Activated T-helper 17 cell treated with anti-CD3 and anti-CD28 coated beads, Interleukin-2, amount 50 U/mL, for 72 hours (primary cell): ENCODE results near the gene LRRIQ4. TPM values are rescaled to one million over a fixed set of nuclear protein-coding genes. Genes with fewer than 3 reads are reported as not detected.
A peak's percentile ranks its signal among the peaks of the same experiment; 100 is the strongest.

Experiments used
- ATAC-seq: fragments of 150-1000 bp; cut with Tn5 transposase; replicated peaks from 2 replicates; pipeline ENCODE4 v1.10.0; 2021; ENCODE audit warnings: mild to moderate bottlenecking, moderate library complexity
- H3K27ac Mint-ChIP-seq: one replicate; pipeline ENCODE4 v1.8.0; 2022; ENCODE audit warnings: mixed read lengths
- H3K27me3 Mint-ChIP-seq: one replicate; pipeline ENCODE4 v1.8.0; 2022; ENCODE audit warnings: mixed read lengths
- H3K36me3 Mint-ChIP-seq: one replicate; pipeline ENCODE4 v1.8.0; 2022; ENCODE audit warnings: low read depth, mild to moderate bottlenecking, mixed read lengths
- H3K4me1 Mint-ChIP-seq: one replicate; pipeline ENCODE4 v1.8.0; 2022; ENCODE audit warnings: mixed read lengths
- H3K4me3 Mint-ChIP-seq: one replicate; pipeline ENCODE4 v1.8.0; 2022; ENCODE audit warnings: mild to moderate bottlenecking, mixed read lengths
- H3K9me3 Mint-ChIP-seq: one replicate; pipeline ENCODE4 v1.8.0; 2022; ENCODE audit warnings: mixed read lengths
- total RNA-seq, 2 donors: library from RNA; stranded (reverse); gene quantifications; one replicate each; pipeline ENCODE4 v1.2.3, GENCODE V29; 2022

LRRIQ4 gene
- total RNA-seq, 2 donors from 2014 or later: 0.13 TPM

DNA sequence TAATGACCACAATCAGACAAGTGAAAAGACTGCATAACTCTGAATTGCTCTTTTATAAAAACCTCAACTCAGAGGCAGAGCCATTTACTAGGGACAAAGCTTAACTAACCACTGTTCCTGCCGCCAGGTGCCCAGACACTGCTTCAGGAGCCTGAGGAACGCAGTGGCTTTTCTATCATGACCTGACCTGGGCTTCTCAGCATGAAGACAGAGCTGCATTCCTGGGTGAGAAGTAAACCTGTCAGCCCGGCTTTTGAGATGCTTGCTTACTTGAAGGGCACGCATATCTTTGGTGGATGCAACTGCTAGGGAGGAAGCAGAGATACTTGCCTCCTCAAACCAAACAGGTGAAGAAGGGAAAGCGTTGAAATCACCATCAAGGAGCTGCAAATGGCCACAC lies 49.2 kb downstream of the LRRIQ4 start:
- no peak overlapping the region for H3K27ac Mint-ChIP-seq
- no peak for ATAC-seq
- H3K27me3 Mint-ChIP-seq: peaks cover 12% of the 10 kb centered on the region
- no peaks in the 10 kb centered on the region for H3K9me3 Mint-ChIP-seq
- no peaks in the 10 kb centered on the region for H3K4me1 Mint-ChIP-seq
- no peaks in the 10 kb centered on the region for H3K36me3 Mint-ChIP-seq
- no peak overlapping the region for H3K4me3 Mint-ChIP-seq

DNA sequence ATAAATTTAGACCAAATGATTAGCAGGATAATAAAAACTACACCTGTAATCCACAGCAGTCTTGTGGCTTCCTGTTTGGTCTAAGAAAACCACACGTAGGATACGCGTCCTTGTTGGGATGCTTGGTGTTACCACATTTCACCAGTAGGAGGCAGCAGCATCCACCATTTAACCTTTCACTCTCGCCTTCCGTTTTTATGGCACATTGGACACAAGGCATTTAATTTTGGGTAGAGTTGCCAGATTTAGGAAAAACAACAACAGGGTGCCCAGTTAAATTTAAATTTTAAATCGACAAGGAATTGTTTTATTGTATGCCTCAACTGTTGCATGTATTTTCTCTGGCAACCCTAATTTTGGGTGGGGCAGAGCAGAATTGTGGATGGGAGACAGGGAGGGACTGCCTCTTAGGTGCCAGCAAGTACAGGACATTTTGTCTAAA lies 50.8 kb downstream of the LRRIQ4 start:
- Mint-ChIP-seq H3K4me1 (no peaks in the 10 kb centered on the region), H3K36me3 (no peaks in the 10 kb centered on the region), H3K9me3 (no peaks in the 10 kb centered on the region), H3K4me3 (no peak overlapping the region), H3K27ac (no peak overlapping the region), H3K27me3 (peaks cover 12% of the 10 kb centered on the region)
- peak; percentile 77 for ATAC-seq

DNA sequence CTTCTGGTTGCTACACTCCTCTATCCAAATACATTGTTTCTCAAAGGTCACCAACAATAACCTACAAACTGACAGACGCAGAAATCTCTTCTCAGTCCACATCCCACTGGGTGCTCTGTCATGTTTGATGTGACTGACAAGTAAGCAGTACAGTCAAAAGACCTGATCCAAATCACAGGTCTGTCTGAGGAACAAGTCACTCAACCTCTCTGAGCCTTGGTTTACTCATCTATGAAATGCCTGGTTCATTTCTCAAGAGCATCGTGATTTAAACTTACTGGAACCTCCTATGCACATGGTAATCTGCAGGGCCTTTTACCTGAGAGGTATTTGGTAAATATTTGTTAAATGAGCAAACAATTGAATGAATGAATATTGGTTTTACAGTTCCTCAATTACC lies 51.6 kb downstream of the LRRIQ4 start:
- no peak for ATAC-seq
- no peak overlapping the region for H3K4me3 Mint-ChIP-seq
- no peak overlapping the region for H3K27ac Mint-ChIP-seq

DNA sequence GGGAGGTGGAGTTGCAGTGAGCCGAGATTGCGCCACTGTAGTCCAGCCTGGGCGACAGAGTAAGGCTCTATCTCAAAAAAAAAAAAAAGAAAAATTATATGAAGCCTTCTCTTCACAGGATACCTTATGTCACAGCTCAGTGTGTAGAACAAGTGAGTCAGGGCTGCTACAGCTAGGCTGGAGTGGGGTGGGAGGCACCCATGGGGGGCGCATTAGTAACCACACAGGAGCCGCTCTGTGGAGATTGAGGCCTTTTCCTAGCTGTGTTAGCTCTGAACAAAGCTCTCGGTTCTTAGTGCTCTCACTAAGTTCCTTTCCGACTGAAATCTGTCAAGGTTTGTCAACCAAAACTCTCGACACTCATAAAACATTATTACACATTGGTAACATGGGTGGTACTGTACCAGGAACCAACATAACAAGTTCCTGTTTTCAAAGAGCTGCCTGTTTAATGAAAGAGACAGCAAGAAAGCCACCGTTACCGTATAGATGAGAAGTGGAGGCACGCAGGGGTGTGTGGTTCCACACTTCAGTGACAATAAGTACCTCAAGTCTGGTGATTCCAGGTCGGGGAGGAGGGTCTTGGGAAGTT lies 52.6 kb downstream of the LRRIQ4 start:
- H3K27ac Mint-ChIP-seq: no peak overlapping the region
- no peaks in the 10 kb centered on the region for H3K9me3 Mint-ChIP-seq
- H3K4me3 Mint-ChIP-seq: no peak overlapping the region
- no peaks in the 10 kb centered on the region for H3K4me1 Mint-ChIP-seq
- peak; percentile 19 for ATAC-seq
- H3K36me3 Mint-ChIP-seq: no peaks in the 10 kb centered on the region
- peaks cover 12% of the 10 kb centered on the region for H3K27me3 Mint-ChIP-seq

More for the DNA sequence above, 51.6 kb downstream of the LRRIQ4 start:
- H3K9me3 Mint-ChIP-seq: no peaks in the 10 kb centered on the region
- no peaks in the 10 kb centered on the region for H3K4me1 Mint-ChIP-seq
- H3K27me3 Mint-ChIP-seq: peaks cover 12% of the 10 kb centered on the region
- no peaks in the 10 kb centered on the region for H3K36me3 Mint-ChIP-seq

DNA sequence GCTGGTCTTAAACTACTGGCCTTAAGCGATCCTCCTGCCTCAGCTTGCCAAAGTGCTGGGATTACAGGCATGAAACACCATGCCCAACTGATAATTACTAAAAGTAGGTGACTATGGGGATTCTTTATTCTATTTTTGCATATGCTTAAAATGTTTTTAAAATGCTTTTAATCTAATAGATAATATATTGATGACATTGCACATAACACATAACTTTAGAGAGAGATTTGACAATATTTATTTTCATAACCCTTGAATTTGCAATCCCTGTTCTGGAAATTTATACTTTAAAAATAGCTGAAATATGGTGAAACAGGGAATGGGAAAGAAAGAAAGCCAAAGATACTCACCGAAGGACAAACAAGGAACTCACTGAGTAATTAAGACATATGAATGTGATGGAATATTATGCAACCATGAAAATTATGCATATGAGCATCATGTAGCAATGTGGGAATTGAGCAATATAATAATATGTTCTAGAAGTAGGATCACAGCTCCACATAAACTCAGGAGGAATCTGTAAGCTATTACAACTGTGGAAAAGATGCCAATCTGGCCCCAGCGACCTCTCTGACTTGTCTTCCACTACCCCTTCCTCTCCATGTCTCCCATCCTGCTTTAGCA lies 55.0 kb downstream of the LRRIQ4 start:
- Mint-ChIP-seq H3K9me3 (no peaks in the 10 kb centered on the region), H3K27me3 (peaks cover 5% of the 10 kb centered on the region), H3K36me3 (no peaks in the 10 kb centered on the region), H3K27ac (no peak overlapping the region), H3K4me3 (no peak overlapping the region), H3K4me1 (peaks cover 6% of the 10 kb centered on the region)
- ATAC-seq: no peak

DNA sequence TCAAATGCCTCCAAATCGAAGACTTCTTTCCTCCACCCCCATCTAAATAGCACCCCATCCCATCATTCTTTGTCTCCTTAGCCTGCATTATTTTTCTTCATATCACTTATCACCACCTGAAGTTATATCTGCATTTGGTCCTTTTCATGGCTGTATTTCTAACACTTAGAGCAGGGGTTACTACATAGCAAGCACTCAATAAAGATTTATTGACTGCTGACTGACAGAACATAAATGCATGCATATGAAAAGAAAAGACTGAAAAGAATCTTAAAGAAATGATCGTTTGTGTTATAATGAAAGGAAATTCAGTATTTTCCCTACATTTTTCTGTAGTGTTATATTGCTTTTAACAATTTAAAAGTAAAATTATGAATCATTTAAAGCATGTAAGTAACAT lies 55.7 kb downstream of the LRRIQ4 start:
- Mint-ChIP-seq H3K36me3 (no peaks in the 10 kb centered on the region), H3K27me3 (peaks cover 5% of the 10 kb centered on the region), H3K4me1 (peaks cover 6% of the 10 kb centered on the region), H3K9me3 (no peaks in the 10 kb centered on the region), H3K4me3 (no peak overlapping the region), H3K27ac (no peak overlapping the region)
- no peak for ATAC-seq

DNA sequence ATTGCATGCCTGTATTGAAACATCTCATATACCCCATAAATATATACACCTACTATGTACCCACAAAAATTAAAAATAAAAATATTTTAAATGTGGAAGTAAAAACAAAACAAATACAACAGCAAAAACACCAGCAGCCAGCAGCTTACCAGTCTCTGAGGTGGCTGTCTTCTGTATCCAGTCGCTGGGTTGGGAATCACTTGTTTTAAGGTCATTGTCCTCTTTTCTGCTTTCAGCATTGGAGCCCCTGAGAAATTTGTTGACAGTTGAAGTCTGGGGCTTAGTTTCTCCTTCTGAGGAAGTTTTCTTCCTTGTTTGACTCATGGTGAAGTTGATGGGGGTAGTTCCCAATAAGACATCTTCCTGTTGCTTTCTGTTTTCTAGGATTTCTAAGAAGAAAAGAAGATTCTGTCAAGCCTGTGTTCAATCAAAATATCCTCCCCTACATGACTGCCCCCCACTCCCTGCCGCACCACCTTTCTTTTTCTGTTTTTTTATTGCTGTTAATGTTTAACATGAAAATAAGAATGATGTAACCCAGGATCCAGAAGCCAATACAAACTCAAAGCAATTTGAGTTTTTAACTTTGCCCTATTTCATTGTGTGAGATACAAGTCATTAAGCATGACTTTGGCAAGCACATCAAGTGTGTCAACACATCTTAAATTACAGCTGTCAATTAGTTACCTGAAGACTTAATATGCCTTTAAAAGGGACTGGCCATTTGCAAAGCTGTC lies 57.0 kb downstream of the LRRIQ4 start, which contains the start of gene LRRC31:
Gene LRRC31, minus strand, starts transcription at position 452 of the 737 bp plus-strand sequence. Its CDS starts 128 bp downstream, at position 324.
- Mint-ChIP-seq H3K9me3 (no peaks in the 10 kb centered on the region), H3K36me3 (no peaks in the 10 kb centered on the region), H3K4me1 (peaks cover 6% of the 10 kb centered on the region), H3K27ac (peak within 1 kb of the TSS; percentile 4), H3K4me3 (no peak within 1 kb of the TSS), H3K27me3 (peaks cover 1% of the 10 kb centered on the region)
- no peak for ATAC-seq

DNA sequence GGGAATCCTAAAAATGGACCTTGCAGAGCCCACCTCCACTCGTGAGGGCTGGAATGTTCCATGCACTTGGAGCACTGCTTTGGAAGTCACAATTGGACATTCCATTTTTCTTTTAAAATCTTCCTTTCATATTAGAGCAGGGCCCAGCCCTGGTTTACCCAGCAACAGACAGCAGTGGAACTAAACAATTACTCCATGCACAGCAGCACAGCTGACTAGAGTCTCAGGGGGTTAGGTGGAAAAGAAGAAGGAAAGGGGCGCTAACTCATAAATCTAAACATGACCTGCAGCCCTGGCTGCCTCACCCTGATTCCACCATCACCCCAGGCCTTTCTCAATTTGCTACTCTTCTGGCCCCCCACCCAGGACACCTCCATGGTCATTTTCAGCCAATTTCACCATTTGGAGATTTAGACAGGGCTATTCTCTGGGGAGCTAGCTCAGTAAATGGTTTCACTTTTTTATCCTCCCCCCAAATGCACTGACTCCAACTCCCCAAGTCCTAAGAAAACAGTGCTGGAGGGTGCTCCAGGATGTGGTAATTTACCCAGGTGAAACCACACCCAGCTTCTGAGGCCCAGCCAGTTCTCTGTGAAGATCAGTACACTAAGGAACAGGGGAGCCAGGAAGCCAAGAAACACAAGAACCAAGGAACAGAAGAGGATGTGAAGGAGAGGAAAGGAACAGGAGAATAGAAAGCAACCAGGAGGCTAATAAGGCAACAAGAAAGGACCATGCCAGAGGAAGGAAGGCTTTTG lies 58.6 kb downstream of the LRRIQ4 start:
- no peak for ATAC-seq
- H3K27me3 Mint-ChIP-seq: peaks cover 3% of the 10 kb centered on the region
- H3K36me3 Mint-ChIP-seq: no peaks in the 10 kb centered on the region
- peaks cover 6% of the 10 kb centered on the region for H3K4me1 Mint-ChIP-seq
- no peaks in the 10 kb centered on the region for H3K9me3 Mint-ChIP-seq
- no peak overlapping the region for H3K27ac Mint-ChIP-seq
- H3K4me3 Mint-ChIP-seq: no peak overlapping the region

DNA sequence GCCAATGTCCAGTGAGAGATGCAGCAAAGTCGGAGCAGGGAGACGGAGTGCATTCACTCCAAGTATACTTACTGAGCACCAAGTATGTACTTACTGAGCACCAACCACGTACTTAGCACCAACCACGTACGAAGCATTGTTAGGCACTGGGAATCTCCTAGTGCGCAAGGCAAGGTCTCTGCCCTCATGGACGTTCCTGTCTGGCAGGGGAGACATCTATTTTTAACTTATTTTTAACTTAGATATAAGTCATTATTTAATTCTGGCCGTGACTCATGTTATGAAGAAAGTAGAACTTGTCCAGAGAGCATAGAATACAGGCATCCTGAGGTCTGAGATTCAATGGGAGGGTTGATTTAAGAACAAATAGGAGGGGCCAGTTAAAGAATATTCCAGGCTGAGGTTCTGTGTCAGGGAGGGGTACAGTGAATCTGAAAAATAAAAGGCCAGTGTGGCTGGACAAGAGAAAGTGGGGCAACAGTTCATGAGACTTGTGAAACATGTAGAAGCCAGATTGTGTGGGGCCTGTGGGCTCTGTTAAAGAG lies 66.4 kb downstream of the LRRIQ4 start:
- no peak for ATAC-seq
- H3K9me3 Mint-ChIP-seq: no peaks in the 10 kb centered on the region
- no peaks in the 10 kb centered on the region for H3K36me3 Mint-ChIP-seq
- H3K4me1 Mint-ChIP-seq: no peaks in the 10 kb centered on the region
- peaks cover 3% of the 10 kb centered on the region for H3K27me3 Mint-ChIP-seq
- no peak overlapping the region for H3K27ac Mint-ChIP-seq
- H3K4me3 Mint-ChIP-seq: no peak overlapping the region

DNA sequence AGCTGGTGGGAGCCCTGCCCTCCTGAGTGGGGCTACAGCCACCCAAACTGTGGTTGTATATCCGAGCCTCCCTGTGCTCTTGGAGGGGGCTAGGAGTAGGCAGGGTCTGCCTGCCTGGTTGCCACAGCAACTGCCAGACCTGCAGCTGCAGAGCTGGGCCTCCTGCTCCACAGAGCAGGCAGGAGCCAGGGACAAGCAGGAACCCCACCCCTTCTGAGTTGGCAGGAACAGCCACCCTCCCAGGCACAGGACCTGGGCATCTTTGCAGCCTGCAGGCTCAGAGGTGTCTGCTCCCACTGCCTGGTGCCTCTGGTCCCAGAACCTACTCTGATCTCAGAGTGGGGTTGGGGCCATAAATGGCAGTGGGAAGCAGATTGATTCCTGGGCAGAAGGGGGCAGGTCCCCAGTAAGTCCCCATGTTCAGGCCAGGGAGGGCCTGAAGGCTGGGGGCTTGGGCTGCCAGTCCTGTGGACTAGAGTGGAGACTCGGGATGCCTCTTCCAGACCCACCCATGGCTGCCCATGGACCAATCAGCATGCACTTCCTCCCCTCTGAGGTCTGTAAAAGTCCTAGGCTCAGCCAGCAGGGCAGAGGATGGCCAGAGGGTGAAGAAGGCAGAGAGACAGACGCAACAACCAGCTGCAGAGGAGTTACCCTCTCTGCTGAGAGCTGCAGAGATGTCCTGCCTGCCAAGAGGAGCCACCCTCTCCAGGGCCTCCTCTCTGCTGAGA lies 67.3 kb downstream of the LRRIQ4 start:
- ATAC-seq: no peak
- no peaks in the 10 kb centered on the region for H3K9me3 Mint-ChIP-seq
- no peak overlapping the region for H3K27ac Mint-ChIP-seq
- H3K4me1 Mint-ChIP-seq: no peaks in the 10 kb centered on the region
- no peaks in the 10 kb centered on the region for H3K36me3 Mint-ChIP-seq
- no peaks in the 10 kb centered on the region for H3K27me3 Mint-ChIP-seq
- no peak overlapping the region for H3K4me3 Mint-ChIP-seq

DNA sequence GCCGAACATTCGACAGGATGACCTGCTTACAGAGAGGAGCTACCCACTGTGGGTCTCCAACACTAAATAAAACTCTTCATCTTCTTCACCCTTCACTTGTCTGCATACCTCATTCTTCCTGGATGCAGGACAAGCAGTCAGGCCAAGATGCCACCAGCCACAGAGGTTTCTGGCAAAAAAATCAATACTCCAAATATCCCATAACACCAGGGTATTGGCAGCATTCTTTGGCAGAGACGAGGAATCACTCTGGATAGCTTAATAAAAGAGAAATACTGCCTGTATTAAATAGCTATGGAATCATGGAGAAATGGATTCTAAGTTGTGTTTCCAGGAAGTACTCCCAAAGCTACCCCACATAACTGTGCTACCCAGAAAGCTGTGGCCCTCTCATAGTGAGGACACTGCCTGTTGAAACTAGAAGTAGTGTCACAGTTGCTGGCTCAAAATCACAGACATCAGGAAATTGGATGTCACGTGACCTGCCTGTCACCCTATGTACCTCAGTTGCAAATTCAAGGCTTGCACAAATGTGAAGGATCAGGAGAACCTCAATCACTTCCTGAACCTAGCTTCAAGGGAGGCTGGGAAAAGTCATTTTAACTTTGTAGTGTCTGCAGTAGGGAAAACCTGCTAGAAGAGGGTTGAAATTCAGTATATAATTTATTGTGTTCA lies 68.0 kb downstream of the LRRIQ4 start:
- ATAC-seq: no peak

DNA sequence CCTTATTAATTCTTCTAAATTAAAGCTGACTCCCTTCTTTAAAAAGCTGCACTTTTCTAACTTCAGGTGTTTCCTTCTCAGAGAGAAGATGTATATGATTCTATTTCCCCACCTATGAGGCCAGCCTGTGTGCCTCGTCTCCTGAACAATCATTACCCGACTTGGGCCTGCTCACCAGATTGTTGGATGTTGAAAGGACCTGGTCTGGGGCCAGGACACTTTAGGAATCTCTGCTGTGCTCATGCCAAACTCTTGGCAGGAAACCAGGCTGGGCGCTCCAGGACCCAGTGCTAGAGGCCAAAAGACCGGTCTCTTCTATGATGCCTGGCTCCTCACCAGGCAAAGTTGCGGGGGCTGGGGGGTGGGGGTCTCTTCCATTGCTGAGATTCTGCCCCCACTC lies 74.0 kb downstream of the LRRIQ4 start:
- H3K4me1 Mint-ChIP-seq: no peaks in the 10 kb centered on the region
- H3K27ac Mint-ChIP-seq: no peak overlapping the region
- H3K9me3 Mint-ChIP-seq: no peaks in the 10 kb centered on the region
- no peak overlapping the region for H3K4me3 Mint-ChIP-seq
- H3K36me3 Mint-ChIP-seq: no peaks in the 10 kb centered on the region
- no peaks in the 10 kb centered on the region for H3K27me3 Mint-ChIP-seq
- no peak for ATAC-seq

More for the DNA sequence above, 68.0 kb downstream of the LRRIQ4 start:
- no peak overlapping the region for H3K4me3 Mint-ChIP-seq
- H3K36me3 Mint-ChIP-seq: no peaks in the 10 kb centered on the region
- no peaks in the 10 kb centered on the region for H3K4me1 Mint-ChIP-seq
- no peaks in the 10 kb centered on the region for H3K27me3 Mint-ChIP-seq
- H3K27ac Mint-ChIP-seq: no peak overlapping the region
- H3K9me3 Mint-ChIP-seq: no peaks in the 10 kb centered on the region
